ENCODE data around the gene SLC22A23. TPM values are rescaled to one million over a fixed set of nuclear protein-coding genes. Genes with fewer than 3 reads are reported as not detected.

The SLC22A23 gene
- total and polyA plus RNA-seq, 2 experiments from 2014 or later = 6.1 to 38.3 TPM

- ATAC-seq = peak; percentile 54
Observed at GRCh38 chr6:3402310-3403237, 54.3 kb downstream of the SLC22A23 start.

GRCh38 chr6:3400162-3400561 is 56.7 kb downstream of the SLC22A23 start:
- no peaks in the 10 kb centered on the region for H3K9me3 Mint-ChIP-seq
- H3K36me3 Mint-ChIP-seq (ENCODE audit: low read depth) = peaks cover 12% of the 10 kb centered on the region
- ATAC-seq (no peak), DNase-seq (ENCODE audit: low spot score) (no peak)
- Histone ChIP-seq H3K27ac (ENCODE audit: low read depth) (no peak overlapping the region), H3K4me1 (ENCODE audit: insufficient read depth) (peaks cover 17% of the 10 kb centered on the region), H3K4me2 (no peak overlapping the region), H3K9me2 (ENCODE audit: insufficient read depth) (no peaks in the 10 kb centered on the region), H4K20me1 (replicated peaks; ENCODE audit: insufficient read depth) (peaks cover 8% of the 10 kb centered on the region; the same call in 1 of the 2 replicates), H3F3A (replicated peaks; ENCODE audit: low read depth) (0 out of 2 replicates have a peak, but pooled peaks cover 3% of the 10 kb centered on the region), H3K36me3 (ENCODE audit: insufficient read depth) (no peaks in the 10 kb centered on the region), H3K4me3 (no peak overlapping the region), H3K79me2 (replicated peaks; ENCODE audit: insufficient read depth) (peaks cover 57% of the 10 kb centered on the region), H2AFZ (no peak overlapping the region), H3K27me3 (ENCODE audit: insufficient read depth) (no peaks in the 10 kb centered on the region)
- no peak for TF ChIP-seq POLR2AphosphoS5 (IDR thresholded peaks at IDR 0.05; ENCODE audit: low read depth)
- no peak overlapping the region for H3K27ac Mint-ChIP-seq
- H3K4me1 Mint-ChIP-seq = peaks cover 47% of the 10 kb centered on the region
- peaks cover 15% of the 10 kb centered on the region for H3K27me3 Mint-ChIP-seq (ENCODE audit: insufficient read depth, low read depth, poor library complexity)
- H3K4me3 Mint-ChIP-seq = no peak overlapping the region

More at GRCh38 chr6:3402310-3403237, 54.3 kb downstream of the SLC22A23 start:
- TF ChIP-seq EZH2phosphoT487 (IDR thresholded peaks at IDR 0.05; ENCODE audit: unreplicated experiment) = no peak
- TF ChIP-seq CTCF (conservative IDR thresholded peaks at IDR 0.05; ENCODE audit: low read depth in 2 of 2) = peak in 1 of 2 experiments; percentile 26; a peak in 2 of 4 replicates
- no peaks in the 10 kb centered on the region for H3K9me3 Mint-ChIP-seq
- Histone ChIP-seq H4K20me1 (replicated peaks; ENCODE audit: insufficient read depth) (no peaks in the 10 kb centered on the region; the same call in 1 of the 2 replicates), H3K36me3 (ENCODE audit: insufficient read depth) (no peaks in the 10 kb centered on the region), H3K4me3 (no peak overlapping the region), H3K79me2 (replicated peaks; ENCODE audit: insufficient read depth) (peaks cover 55% of the 10 kb centered on the region), H2AFZ (no peak overlapping the region), H3K9me2 (ENCODE audit: insufficient read depth) (no peaks in the 10 kb centered on the region), H3K4me2 (no peak overlapping the region), H3K27ac (ENCODE audit: low read depth) (0 out of 2 replicates have a peak overlapping the region, but pooled peaks have one; percentile 24), H3F3A (replicated peaks; ENCODE audit: low read depth) (no peaks in the 10 kb centered on the region), H3K27me3 (ENCODE audit: insufficient read depth) (no peaks in the 10 kb centered on the region), H3K4me1 (ENCODE audit: insufficient read depth) (peaks cover 23% of the 10 kb centered on the region)
- H3K36me3 Mint-ChIP-seq (ENCODE audit: low read depth) = peaks cover 25% of the 10 kb centered on the region
- peak overlapping the region; percentile 43; the same call in 1 of the 2 replicates for H3K27ac Mint-ChIP-seq
- H3K4me3 Mint-ChIP-seq = no peak overlapping the region
- H3K4me1 Mint-ChIP-seq = peaks cover 46% of the 10 kb centered on the region
- no peak for DNase-seq (ENCODE audit: low spot score)
- peaks cover 12% of the 10 kb centered on the region for H3K27me3 Mint-ChIP-seq (ENCODE audit: insufficient read depth, low read depth, poor library complexity)

GRCh38 chr6:3398755-3399696 is 57.8 kb downstream of the SLC22A23 start:
- H3F3A ChIP-seq (replicated peaks; ENCODE audit: low read depth) = 0 out of 2 replicates have a peak, but pooled peaks cover 3% of the 10 kb centered on the region
- H3K27ac Mint-ChIP-seq = no peak overlapping the region
- TF ChIP-seq EZH2phosphoT487 (IDR thresholded peaks at IDR 0.05; ENCODE audit: unreplicated experiment) = no peak
- no peak for TF ChIP-seq STAT1 (IDR thresholded peaks at IDR 0.05; ENCODE audit: unreplicated experiment)
- TF ChIP-seq JUNB (IDR thresholded peaks at IDR 0.05; ENCODE audit: unreplicated experiment) = no peak
- TF ChIP-seq REST (IDR thresholded peaks at IDR 0.05; ENCODE audit: unreplicated experiment) = no peak
- TF ChIP-seq ZNF114 (CRISPR knock-in tag; IDR thresholded peaks at IDR 0.05) = no peak
- no peak for TF ChIP-seq NANOG (IDR thresholded peaks at IDR 0.05; ENCODE audit: borderline replicate concordance)
- no peak for TF ChIP-seq CREB1 (CRISPR knock-in tag; IDR thresholded peaks at IDR 0.05; ENCODE audit: low read depth)
- no peak for TF ChIP-seq POLR2AphosphoS5 (IDR thresholded peaks at IDR 0.05; ENCODE audit: low read depth)
- no peak for TF ChIP-seq ZNF331 (CRISPR knock-in tag; IDR thresholded peaks at IDR 0.05; ENCODE audit: low read depth)

More at GRCh38 chr6:3398755-3399696, 57.8 kb downstream of the SLC22A23 start:
- no peaks in the 10 kb centered on the region for H3K9me3 Mint-ChIP-seq
- Histone ChIP-seq H2AFZ (no peak overlapping the region), H3K27ac (ENCODE audit: low read depth) (no peak overlapping the region), H3K4me1 (ENCODE audit: insufficient read depth) (peaks cover 12% of the 10 kb centered on the region), H3K36me3 (ENCODE audit: insufficient read depth) (no peaks in the 10 kb centered on the region), H3K9me2 (ENCODE audit: insufficient read depth) (no peaks in the 10 kb centered on the region), H3K79me2 (replicated peaks; ENCODE audit: insufficient read depth) (peaks cover 56% of the 10 kb centered on the region), H3K27me3 (ENCODE audit: insufficient read depth) (no peaks in the 10 kb centered on the region), H3K4me2 (no peak overlapping the region), H4K20me1 (replicated peaks; ENCODE audit: insufficient read depth) (peaks cover 9% of the 10 kb centered on the region; the same call in 1 of the 2 replicates), H3K4me3 (no peak overlapping the region)
- H3K36me3 Mint-ChIP-seq (ENCODE audit: low read depth) = peaks cover 20% of the 10 kb centered on the region; the same call in 2 of the 3 replicates
- no peak for DNase-seq (ENCODE audit: low spot score)
- ATAC-seq = no peak
- H3K4me3 Mint-ChIP-seq = no peak overlapping the region
- peaks cover 49% of the 10 kb centered on the region for H3K4me1 Mint-ChIP-seq
- H3K27me3 Mint-ChIP-seq (ENCODE audit: insufficient read depth, low read depth, poor library complexity) = peaks cover 15% of the 10 kb centered on the region
